ENCODE data around the gene KLHL14.

KLHL14 gene

DNA sequence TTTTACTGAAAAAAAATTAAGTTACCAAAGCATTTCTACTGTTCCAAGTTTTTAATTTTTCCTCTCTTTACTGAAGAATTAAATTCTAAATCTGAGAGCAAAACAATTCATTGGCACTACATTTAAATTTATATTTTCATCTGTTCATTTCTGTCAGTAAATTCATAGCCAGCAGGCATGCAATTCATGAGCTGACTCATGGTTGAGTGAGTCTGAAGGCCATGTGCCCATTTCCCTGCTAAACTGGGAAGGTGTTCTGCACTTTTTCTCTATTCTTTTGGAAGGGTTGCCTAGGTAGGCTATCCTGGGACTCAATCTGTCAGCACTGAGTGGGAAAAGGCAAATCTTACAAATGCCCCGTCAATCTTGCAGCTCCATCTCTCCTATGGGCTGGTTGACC, 88.7 kb downstream of the KLHL14 start:
- TF ChIP-seq, protein P1, sequence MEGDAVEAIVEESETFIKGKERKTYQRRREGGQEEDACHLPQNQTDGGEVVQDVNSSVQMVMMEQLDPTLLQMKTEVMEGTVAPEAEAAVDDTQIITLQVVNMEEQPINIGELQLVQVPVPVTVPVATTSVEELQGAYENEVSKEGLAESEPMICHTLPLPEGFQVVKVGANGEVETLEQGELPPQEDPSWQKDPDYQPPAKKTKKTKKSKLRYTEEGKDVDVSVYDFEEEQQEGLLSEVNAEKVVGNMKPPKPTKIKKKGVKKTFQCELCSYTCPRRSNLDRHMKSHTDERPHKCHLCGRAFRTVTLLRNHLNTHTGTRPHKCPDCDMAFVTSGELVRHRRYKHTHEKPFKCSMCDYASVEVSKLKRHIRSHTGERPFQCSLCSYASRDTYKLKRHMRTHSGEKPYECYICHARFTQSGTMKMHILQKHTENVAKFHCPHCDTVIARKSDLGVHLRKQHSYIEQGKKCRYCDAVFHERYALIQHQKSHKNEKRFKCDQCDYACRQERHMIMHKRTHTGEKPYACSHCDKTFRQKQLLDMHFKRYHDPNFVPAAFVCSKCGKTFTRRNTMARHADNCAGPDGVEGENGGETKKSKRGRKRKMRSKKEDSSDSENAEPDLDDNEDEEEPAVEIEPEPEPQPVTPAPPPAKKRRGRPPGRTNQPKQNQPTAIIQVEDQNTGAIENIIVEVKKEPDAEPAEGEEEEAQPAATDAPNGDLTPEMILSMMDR (conservative IDR thresholded peaks at IDR 0.05; ENCODE audit: low read depth, low read length), result no peak
- no peak for DNase-seq (ENCODE audit: low read depth)
- H3K4me3 ChIP-seq (ENCODE audit: low read length), result no peak overlapping the region

DNA sequence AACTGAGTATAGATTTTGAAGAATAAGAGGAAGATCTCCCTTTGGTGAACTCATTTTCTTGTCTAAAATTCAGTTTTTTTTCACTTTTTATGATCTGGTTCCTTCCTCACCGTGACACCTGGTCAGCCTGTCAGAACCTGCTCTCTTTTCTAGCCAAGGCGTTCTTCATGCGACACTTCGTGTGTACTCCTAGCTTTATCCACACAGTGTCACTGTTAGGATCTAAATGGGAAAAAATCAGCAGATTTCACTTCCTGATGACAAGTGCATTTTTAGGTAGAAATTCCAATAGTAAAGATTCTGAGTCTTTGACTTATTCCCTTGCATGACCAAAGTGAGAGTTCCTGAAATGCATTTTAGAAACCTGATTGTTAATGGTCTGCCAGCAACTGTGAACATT, 89.8 kb downstream of the KLHL14 start:
- DNase-seq (ENCODE audit: low read depth), result no peak
- H3K4me3 ChIP-seq (ENCODE audit: low read length), result no peak overlapping the region
- TF ChIP-seq, protein P1 (conservative IDR thresholded peaks at IDR 0.05; ENCODE audit: low read depth, low read length), result no peak

DNA sequence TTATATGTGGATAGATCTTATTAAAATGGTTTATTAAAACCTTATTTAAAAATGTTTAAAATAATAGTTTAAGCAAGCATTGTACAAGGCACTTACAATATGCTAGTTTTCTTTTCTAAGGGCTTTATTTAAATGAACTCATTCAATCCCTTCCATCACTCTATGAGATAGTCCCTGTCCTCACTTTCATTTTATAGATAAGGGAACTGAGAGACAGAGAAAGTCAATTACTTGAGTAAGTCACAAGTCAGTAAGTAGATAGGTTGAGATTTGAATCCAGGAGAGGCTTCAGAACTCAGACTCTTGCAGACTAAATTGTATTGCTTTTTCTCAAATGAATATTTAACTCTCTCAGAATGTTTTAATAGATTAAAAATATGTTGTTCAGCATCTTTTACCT, 95.2 kb downstream of the KLHL14 start:
- TF ChIP-seq, protein P1 (conservative IDR thresholded peaks at IDR 0.05; ENCODE audit: low read depth, low read length), result no peak

DNA sequence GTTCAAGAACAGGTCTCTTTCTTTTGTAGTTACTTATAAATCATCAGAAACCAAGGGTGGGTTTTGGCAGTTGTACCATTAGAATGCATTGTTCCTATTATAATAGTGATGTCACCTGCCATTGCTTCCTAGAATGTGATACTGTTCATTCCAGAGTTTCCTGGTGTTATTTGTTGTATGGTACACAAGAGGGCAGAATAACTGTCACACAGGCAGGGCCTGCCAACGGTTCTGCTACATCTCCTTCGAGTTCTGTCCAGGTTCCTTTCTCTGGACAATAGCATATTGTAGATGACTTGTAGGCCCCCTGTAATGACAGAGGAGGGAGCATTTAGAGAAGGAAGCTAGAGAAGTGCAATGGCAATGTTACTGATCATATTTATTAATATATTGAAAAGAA, 98.3 kb downstream of the KLHL14 start:
- TF ChIP-seq, protein P1 (conservative IDR thresholded peaks at IDR 0.05; ENCODE audit: low read depth, low read length), result peak; percentile 40
- DNase-seq (ENCODE audit: low read depth), result no peak
- no peak overlapping the region for H3K4me3 ChIP-seq (ENCODE audit: low read length)

More for the DNA sequence above, 95.2 kb downstream of the KLHL14 start:
- H3K4me3 ChIP-seq (ENCODE audit: low read length), result no peak overlapping the region
- DNase-seq (ENCODE audit: low read depth), result no peak

DNA sequence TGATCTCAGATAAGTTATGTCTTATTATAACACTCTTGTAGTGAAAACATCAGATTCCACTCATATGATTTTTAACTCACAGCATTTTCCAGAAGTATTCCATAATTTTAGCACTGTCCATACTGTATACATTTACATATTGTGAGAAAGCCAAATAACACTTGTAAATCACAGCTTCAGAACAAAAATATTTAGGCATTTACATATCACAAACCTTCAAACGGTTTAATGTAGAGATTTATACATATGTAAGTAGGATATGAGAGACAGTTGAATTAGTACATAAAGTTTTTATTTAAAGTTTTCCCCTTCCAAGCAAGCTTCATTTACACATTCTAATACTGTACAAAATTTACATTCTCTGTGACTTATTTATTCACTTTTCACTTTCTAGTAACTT, 100.4 kb downstream of the KLHL14 start:
- TF ChIP-seq, protein P1 (conservative IDR thresholded peaks at IDR 0.05; ENCODE audit: low read depth, low read length), result no peak
- DNase-seq (ENCODE audit: low read depth), result no peak
- H3K4me3 ChIP-seq (ENCODE audit: low read length), result no peak overlapping the region

DNA sequence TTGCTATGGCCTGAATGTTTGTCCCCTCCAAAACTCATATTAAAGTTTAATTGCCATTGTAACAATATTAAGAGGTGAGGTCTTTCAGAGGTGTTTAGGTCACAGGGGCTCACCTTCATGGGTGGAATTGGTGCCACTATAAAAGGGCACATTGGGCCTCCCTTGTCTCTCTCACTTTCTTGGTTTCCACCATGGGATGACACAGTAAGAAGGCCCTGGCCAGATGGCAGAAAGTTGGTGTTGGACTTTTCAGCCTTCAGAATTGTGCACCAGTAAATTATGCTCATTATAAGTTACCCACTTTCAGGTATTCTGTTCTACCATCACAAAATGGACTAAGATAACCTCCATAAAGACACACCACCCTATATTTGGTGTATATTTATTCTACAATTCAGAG, 102.1 kb downstream of the KLHL14 start:
- TF ChIP-seq, protein P1 (conservative IDR thresholded peaks at IDR 0.05; ENCODE audit: low read depth, low read length), result no peak
- H3K4me3 ChIP-seq (ENCODE audit: low read length), result no peak overlapping the region
- DNase-seq (ENCODE audit: low read depth), result no peak

DNA sequence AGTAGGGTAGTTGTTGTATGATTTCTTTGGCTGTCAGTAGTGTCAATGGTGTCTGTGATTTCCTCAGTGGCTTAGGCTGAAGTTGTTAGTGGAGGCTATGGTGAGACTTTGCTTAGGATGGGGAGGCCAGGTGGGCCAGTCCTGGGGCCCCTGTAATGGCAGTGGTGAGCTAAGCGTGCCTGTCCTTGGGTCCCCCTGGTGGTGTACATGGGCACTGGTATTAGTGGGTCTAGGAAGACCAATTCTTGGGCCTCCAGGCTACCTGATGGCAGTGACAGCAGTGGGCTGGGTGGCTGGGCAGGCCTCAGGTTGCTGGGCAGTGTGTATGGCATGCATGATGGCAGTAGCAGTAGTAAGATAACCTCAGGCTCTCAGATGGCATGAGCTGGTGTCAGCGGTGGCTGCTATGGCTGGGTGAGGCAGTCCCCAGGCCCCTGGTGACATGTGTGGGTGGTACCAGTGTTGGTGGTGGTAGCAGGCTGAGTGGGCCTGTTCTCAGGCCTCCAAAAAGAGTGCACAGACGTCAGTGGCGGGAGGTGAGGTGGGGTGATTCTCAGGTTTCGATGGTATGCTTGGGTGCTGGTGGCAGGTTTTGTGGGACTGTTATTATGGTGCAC, 103.2 kb downstream of the KLHL14 start:
- H3K4me3 ChIP-seq (ENCODE audit: low read length), result no peak overlapping the region
- DNase-seq (ENCODE audit: low read depth), result no peak
- TF ChIP-seq, protein P1 (conservative IDR thresholded peaks at IDR 0.05; ENCODE audit: low read depth, low read length), result peak; percentile 20
